H9 (cell line): Measurements from ENCODE around the gene MYO1D. TPM values are rescaled to one million over a fixed set of nuclear protein-coding genes. Genes with fewer than 3 reads are reported as not detected.

ENCODE experiments used
- DNase-seq: peaks from one replicate; pipeline ENCODE4 v3.0.0-alpha.2; 2017
- H2AFZ ChIP-seq: one replicate; pipeline ENCODE4 v1.6.1; 2013; ENCODE audit warnings: mild to moderate bottlenecking, low read length, control low read depth, moderate library complexity
- H2AK5ac ChIP-seq: 2 replicates; pipeline ENCODE4 v1.6.1; 2013; ENCODE audit warnings: low read length, control low read depth, mixed read lengths; ENCODE audit not compliant: insufficient read length
- H2BK120ac ChIP-seq: one replicate; pipeline ENCODE4 v1.6.1; 2013; ENCODE audit warnings: low read depth, mild to moderate bottlenecking, low read length, control low read depth, inconsistent platforms; ENCODE audit not compliant: poor library complexity, severe bottlenecking
- H2BK12ac ChIP-seq: 2 replicates; pipeline ENCODE4 v1.6.1; 2013; ENCODE audit warnings: low read length, control low read depth, mixed read lengths, low read depth; ENCODE audit not compliant: insufficient read length
- H2BK15ac ChIP-seq: 2 replicates; pipeline ENCODE4 v1.6.1; 2013; ENCODE audit warnings: low read depth, low read length, control low read depth
- H2BK20ac ChIP-seq: one replicate; pipeline ENCODE4 v1.6.1; 2013; ENCODE audit warnings: low read depth, mild to moderate bottlenecking, low read length, control low read depth, inconsistent platforms; ENCODE audit not compliant: poor library complexity, severe bottlenecking
- H2BK5ac ChIP-seq: 2 replicates; pipeline ENCODE4 v1.6.1; 2013; ENCODE audit warnings: low read length, control low read depth, mixed read lengths; ENCODE audit not compliant: insufficient read length
- H3K14ac ChIP-seq: 2 replicates; pipeline ENCODE4 v1.6.1; 2013; ENCODE audit warnings: low read length, control low read depth; ENCODE audit not compliant: insufficient read depth
- H3K18ac ChIP-seq: 2 replicates; pipeline ENCODE4 v1.6.1; 2013; ENCODE audit warnings: low read depth, mild to moderate bottlenecking, mixed read lengths, low read length, control low read depth; ENCODE audit not compliant: insufficient read length
- H3K23ac ChIP-seq: 2 replicates; pipeline ENCODE4 v1.6.1; 2013; ENCODE audit warnings: low read length, control low read depth, mixed read lengths, low read depth; ENCODE audit not compliant: insufficient read length
- H3K23me2 ChIP-seq: 2 replicates; pipeline ENCODE4 v1.6.1; 2013; ENCODE audit warnings: low read depth, mild to moderate bottlenecking, mixed read lengths, low read length, control low read depth; ENCODE audit not compliant: insufficient read length, poor library complexity, severe bottlenecking
- H3K27ac ChIP-seq: 2 replicates; pipeline ENCODE4 v1.5.1; 2013; ENCODE audit warnings: low read length, control low read depth, mixed read lengths, low read depth; ENCODE audit not compliant: insufficient read length
- H3K27me3 ChIP-seq: 2 replicates; pipeline ENCODE4 v1.6.1; 2013; ENCODE audit warnings: low read length, control low read depth, inconsistent platforms; ENCODE audit not compliant: insufficient read depth
- H3K4ac ChIP-seq: 2 replicates; pipeline ENCODE4 v1.6.1; 2013; ENCODE audit warnings: low read depth, mild to moderate bottlenecking, control low read depth, inconsistent platforms, low read length, moderate library complexity
- H3K4me1 ChIP-seq: 2 replicates; pipeline ENCODE4 v1.6.1; 2013; ENCODE audit warnings: low read length, control low read depth, inconsistent platforms; ENCODE audit not compliant: insufficient read depth
- H3K4me2 ChIP-seq: 2 replicates; pipeline ENCODE4 v1.6.1; 2013; ENCODE audit warnings: low read length, control low read depth, mixed read lengths; ENCODE audit not compliant: insufficient read length, insufficient read depth
- H3K56ac ChIP-seq: 2 replicates; pipeline ENCODE4 v1.6.1; 2013; ENCODE audit warnings: low read depth, mild to moderate bottlenecking, mixed read lengths, low read length, control low read depth; ENCODE audit not compliant: insufficient read length
- H3K79me1 ChIP-seq: 2 replicates; pipeline ENCODE4 v1.6.1; 2013; ENCODE audit warnings: low read depth, mild to moderate bottlenecking, moderate library complexity, low read length, control low read depth, inconsistent platforms; ENCODE audit not compliant: insufficient read depth, poor library complexity, severe bottlenecking
- H3K79me2 ChIP-seq: 2 replicates; pipeline ENCODE4 v1.6.1; 2013; ENCODE audit warnings: low read length, control low read depth, inconsistent platforms; ENCODE audit not compliant: insufficient read depth
- H3K9ac ChIP-seq: 2 replicates; pipeline ENCODE4 v1.6.1; 2013; ENCODE audit warnings: low read length, control low read depth, mixed read lengths; ENCODE audit not compliant: insufficient read length; ENCODE audit errors: extremely low read depth
- H3K9me3 ChIP-seq: one replicate; pipeline ENCODE4 v1.6.1; 2013; ENCODE audit warnings: low read depth, low read length, inconsistent platforms; ENCODE audit not compliant: control insufficient read depth
- H3T11ph ChIP-seq: one replicate; pipeline ENCODE4 v1.6.1; 2013; ENCODE audit warnings: mild to moderate bottlenecking, low read length, control low read depth, inconsistent platforms
- H4K20me1 ChIP-seq: one replicate; pipeline ENCODE4 v1.6.1; 2013; ENCODE audit not compliant: control insufficient read depth, insufficient read length, insufficient read depth
- H4K5ac ChIP-seq: 2 replicates; pipeline ENCODE4 v1.6.1; 2013; ENCODE audit warnings: low read depth, mild to moderate bottlenecking, mixed read lengths, low read length, control low read depth; ENCODE audit not compliant: insufficient read length
- H4K8ac ChIP-seq: replicated peaks from 2 replicates; pipeline ENCODE4 v1.6.1; 2013; ENCODE audit warnings: low read length, control low read depth, mixed read lengths, low read depth; ENCODE audit not compliant: insufficient read length
- H4K91ac ChIP-seq: 2 replicates; pipeline ENCODE4 v1.6.1; 2013; ENCODE audit warnings: low read depth, mild to moderate bottlenecking, moderate library complexity, mixed read lengths, low read length, control low read depth; ENCODE audit not compliant: insufficient read length
- H3K27ac Mint-ChIP-seq, 3 experiments: 2 replicates in 2 of 3; 3 replicates in 1 of 3; pipeline ENCODE4 v1.8.0; 2020 to 2021; ENCODE audit warnings: mixed read lengths in 3 of 3, mild to moderate bottlenecking in 1 of 3, moderate library complexity in 1 of 3
- H3K27me3 Mint-ChIP-seq: 2 replicates; pipeline ENCODE4 v1.8.0; 2021; ENCODE audit warnings: low read depth, mild to moderate bottlenecking, moderate library complexity, mixed read lengths
- H3K36me3 Mint-ChIP-seq, 3 experiments: 2 replicates in 2 of 3; 3 replicates in 1 of 3; pipeline ENCODE4 v1.8.0; 2020 to 2021; ENCODE audit warnings: low read depth in 3 of 3, mixed read lengths in 3 of 3; ENCODE audit not compliant: insufficient read depth in 1 of 3
- H3K4me1 Mint-ChIP-seq, 2 experiments: 2 replicates each; pipeline ENCODE4 v1.8.0; 2020; ENCODE audit warnings: mixed read lengths in 2 of 2
- H3K4me3 Mint-ChIP-seq, 2 experiments: 2 replicates in 1 of 2; 3 replicates in 1 of 2; pipeline ENCODE4 v1.8.0; 2020 to 2021; ENCODE audit warnings: mild to moderate bottlenecking in 2 of 2, mixed read lengths in 2 of 2, moderate library complexity in 1 of 2
- H3K9me3 Mint-ChIP-seq, 2 experiments: 2 replicates in 1 of 2; 3 replicates in 1 of 2; pipeline ENCODE4 v1.8.0; 2020; ENCODE audit warnings: mild to moderate bottlenecking in 2 of 2, mixed read lengths in 2 of 2, moderate library complexity in 1 of 2
- WGBS: extraction: QIAGEN DNeasy Blood & Tissue Kit; methylation state at CpG from one replicate; pipeline ENCODE4 v1.1.7; 2013; ENCODE audit warnings: missing lambda C conversion rate, low lambda C conversion rate, mixed read lengths; ENCODE audit not compliant: insufficient read length; ENCODE audit errors: extremely low coverage; 5-methylcytosine and 5-hydroxymethylcytosine counted together
- total RNA-seq: library from RNA; stranded (reverse); gene quantifications from 2 replicates; pipeline ENCODE4 v1.2.1, GENCODE V29; 2021
- TF ChIP-seq, protein P1 (sequence below): fragments of 200-600 bp; sonication (generic); conservative IDR thresholded peaks from 3 replicates; pipeline ENCODE4 v1.8.0; 2021; ENCODE audit warnings: antibody characterized with exemption, mild to moderate bottlenecking

Gene MYO1D
- total RNA-seq, 1 experiment from 2014 or later, result 19.0 TPM

DNA sequence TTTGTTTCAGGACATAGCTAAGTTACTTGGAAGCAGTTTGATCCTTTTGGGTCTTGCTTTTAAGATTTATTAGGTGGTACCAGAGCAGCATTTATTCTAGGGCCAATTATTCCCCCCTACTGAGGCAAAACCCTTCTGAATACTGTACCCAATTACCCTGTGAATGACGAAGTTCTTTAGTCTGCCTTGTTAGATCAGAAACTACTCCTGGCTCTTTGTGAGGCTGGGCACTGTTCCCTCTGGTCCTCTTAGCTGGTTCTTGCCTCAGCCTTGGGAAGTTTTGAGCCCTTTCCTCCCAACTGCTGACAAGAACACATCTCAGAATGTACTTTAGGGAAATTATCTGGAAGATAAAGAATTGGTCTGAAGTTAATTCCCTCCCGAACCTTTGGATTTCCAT lies 274.5 kb downstream of the MYO1D start:
- Histone ChIP-seq H3K23ac (no peak overlapping the region), H3K4me2 (no peak overlapping the region), H3K9ac (no peak overlapping the region), H2BK15ac (no peak overlapping the region), H4K91ac (no peak overlapping the region), H3K79me2 (no peaks in the 10 kb centered on the region), H3K56ac (no peak overlapping the region), H2AK5ac (no peak overlapping the region), H3K79me1 (no peaks in the 10 kb centered on the region), H3K27me3 (no peaks in the 10 kb centered on the region), H3K23me2 (no peaks in the 10 kb centered on the region), H3K27ac (no peak overlapping the region), H4K5ac (no peak overlapping the region), H2AFZ (no peak overlapping the region), H2BK20ac (no peak overlapping the region), H3K18ac (no peak overlapping the region), H2BK120ac (no peak overlapping the region), H3K14ac (no peak overlapping the region), H3K9me3 (no peaks in the 10 kb centered on the region), H2BK12ac (no peak overlapping the region), H3K4me1 (no peaks in the 10 kb centered on the region), H2BK5ac (no peak overlapping the region), H3K4ac (no peak overlapping the region), H4K8ac (no peak overlapping the region), H4K20me1 (no peaks in the 10 kb centered on the region), H3T11ph (no peak overlapping the region)
- H3K4me3 Mint-ChIP-seq, result no peak overlapping the region
- no peak for DNase-seq
- H3K27me3 Mint-ChIP-seq, result no peaks in the 10 kb centered on the region
- peaks cover 6 to 17% (median 8%) of the 10 kb centered on the region in 3 experiments; a peak in 5 of 7 replicates for H3K36me3 Mint-ChIP-seq
- H3K4me1 Mint-ChIP-seq, result peaks cover 8% of the 10 kb centered on the region in 2 experiments
- peaks cover 0 to 7% of the 10 kb centered on the region in 2 experiments; a peak in 2 of 5 replicates for H3K9me3 Mint-ChIP-seq
- 0 out of 7 replicates have a peak overlapping the region, but pooled peaks of 1 of the 3 experiments have one; percentile 51 for H3K27ac Mint-ChIP-seq
- TF ChIP-seq, protein P1, sequence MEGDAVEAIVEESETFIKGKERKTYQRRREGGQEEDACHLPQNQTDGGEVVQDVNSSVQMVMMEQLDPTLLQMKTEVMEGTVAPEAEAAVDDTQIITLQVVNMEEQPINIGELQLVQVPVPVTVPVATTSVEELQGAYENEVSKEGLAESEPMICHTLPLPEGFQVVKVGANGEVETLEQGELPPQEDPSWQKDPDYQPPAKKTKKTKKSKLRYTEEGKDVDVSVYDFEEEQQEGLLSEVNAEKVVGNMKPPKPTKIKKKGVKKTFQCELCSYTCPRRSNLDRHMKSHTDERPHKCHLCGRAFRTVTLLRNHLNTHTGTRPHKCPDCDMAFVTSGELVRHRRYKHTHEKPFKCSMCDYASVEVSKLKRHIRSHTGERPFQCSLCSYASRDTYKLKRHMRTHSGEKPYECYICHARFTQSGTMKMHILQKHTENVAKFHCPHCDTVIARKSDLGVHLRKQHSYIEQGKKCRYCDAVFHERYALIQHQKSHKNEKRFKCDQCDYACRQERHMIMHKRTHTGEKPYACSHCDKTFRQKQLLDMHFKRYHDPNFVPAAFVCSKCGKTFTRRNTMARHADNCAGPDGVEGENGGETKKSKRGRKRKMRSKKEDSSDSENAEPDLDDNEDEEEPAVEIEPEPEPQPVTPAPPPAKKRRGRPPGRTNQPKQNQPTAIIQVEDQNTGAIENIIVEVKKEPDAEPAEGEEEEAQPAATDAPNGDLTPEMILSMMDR, result no peak
- no CpG with 5 or more reads among the region's 2 CpGs for WGBS
